ENCODE results near the gene CHST6.

DNA sequence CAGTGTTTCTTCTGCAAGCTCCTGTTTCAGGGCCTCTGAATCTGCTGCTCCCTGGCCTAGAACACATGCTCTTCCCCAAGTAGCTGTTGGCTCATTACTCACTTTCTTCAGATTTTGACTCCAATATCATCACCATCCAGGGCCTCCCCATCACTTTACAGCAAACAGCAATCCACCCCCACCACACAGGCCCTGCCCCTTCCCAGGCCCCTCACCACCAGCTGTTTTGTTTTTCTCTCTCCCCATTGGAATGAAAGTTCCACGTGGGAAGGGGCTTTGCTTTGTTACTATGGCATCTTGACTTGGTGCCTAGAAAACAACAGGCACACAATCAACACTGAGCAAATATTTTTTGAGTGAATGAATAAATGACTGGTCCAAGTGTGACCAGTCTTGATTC lies 34.8 kb downstream of the CHST6 start:
- TF ChIP-seq, protein P1, sequence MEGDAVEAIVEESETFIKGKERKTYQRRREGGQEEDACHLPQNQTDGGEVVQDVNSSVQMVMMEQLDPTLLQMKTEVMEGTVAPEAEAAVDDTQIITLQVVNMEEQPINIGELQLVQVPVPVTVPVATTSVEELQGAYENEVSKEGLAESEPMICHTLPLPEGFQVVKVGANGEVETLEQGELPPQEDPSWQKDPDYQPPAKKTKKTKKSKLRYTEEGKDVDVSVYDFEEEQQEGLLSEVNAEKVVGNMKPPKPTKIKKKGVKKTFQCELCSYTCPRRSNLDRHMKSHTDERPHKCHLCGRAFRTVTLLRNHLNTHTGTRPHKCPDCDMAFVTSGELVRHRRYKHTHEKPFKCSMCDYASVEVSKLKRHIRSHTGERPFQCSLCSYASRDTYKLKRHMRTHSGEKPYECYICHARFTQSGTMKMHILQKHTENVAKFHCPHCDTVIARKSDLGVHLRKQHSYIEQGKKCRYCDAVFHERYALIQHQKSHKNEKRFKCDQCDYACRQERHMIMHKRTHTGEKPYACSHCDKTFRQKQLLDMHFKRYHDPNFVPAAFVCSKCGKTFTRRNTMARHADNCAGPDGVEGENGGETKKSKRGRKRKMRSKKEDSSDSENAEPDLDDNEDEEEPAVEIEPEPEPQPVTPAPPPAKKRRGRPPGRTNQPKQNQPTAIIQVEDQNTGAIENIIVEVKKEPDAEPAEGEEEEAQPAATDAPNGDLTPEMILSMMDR (optimal IDR thresholded peaks at IDR 0.05 in 1 of 3, IDR thresholded peaks at IDR 0.05 in 1 of 3, conservative IDR thresholded peaks at IDR 0.05 in 1 of 3; ENCODE audit: extremely low read depth in 1 of 3, insufficient read depth in 2 of 3, low read length in 3 of 3), result no peak
- TF ChIP-seq EZH2 (IDR thresholded peaks at IDR 0.05; ENCODE audit: low read length), result no peak

Data from keratinocyte (primary cell).